WI38 (cell line): Measurements from ENCODE around the gene ZFYVE21.

Experiments
- H3K4me3 ChIP-seq: 2 replicates; pipeline ENCODE4 v1.5.1; 2011; ENCODE audit warnings: low read depth, mild to moderate bottlenecking, control low read depth, low read length
- TF ChIP-seq, protein P1 (sequence below): IDR thresholded peaks from 2 replicates; pipeline ENCODE4 v1.5.1; 2012; ENCODE audit warnings: low read depth, mild to moderate bottlenecking, control low read depth, low read length

The ZFYVE21 gene

DNA sequence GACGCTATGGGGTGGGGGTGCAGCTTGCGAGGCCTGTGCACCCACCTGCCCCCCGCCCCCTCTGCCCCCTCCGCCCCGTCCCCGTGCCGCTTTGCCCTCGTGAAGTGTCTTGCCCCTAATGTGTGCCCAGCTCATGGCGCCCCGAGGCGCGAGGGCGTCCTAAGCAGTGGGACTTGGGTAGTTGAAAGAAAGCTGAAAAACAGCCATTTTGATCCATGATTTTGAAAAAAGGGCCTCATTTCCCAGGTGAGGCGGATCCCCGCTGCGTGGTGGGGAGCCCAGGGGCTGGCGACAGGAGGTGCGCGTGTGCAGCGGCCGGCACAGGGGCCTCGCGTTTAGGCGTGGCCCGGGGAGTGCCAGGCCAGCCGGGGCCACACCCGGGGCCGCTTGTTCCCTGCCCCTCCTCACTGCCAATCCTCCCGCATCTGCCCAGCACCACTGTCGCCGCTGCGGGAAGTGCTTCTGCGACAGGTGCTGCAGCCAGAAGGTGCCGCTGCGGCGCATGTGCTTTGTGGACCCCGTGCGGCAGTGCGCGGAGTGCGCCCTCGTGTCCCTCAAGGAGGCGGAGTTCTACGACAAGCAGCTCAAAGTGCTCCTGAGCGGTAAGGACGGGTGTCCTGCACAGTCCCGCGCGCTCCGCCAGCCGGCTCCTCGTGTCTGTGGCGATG lies 11.8 kb downstream of the ZFYVE21 start:
- H3K4me3 ChIP-seq = no peak overlapping the region
- TF ChIP-seq, protein P1, sequence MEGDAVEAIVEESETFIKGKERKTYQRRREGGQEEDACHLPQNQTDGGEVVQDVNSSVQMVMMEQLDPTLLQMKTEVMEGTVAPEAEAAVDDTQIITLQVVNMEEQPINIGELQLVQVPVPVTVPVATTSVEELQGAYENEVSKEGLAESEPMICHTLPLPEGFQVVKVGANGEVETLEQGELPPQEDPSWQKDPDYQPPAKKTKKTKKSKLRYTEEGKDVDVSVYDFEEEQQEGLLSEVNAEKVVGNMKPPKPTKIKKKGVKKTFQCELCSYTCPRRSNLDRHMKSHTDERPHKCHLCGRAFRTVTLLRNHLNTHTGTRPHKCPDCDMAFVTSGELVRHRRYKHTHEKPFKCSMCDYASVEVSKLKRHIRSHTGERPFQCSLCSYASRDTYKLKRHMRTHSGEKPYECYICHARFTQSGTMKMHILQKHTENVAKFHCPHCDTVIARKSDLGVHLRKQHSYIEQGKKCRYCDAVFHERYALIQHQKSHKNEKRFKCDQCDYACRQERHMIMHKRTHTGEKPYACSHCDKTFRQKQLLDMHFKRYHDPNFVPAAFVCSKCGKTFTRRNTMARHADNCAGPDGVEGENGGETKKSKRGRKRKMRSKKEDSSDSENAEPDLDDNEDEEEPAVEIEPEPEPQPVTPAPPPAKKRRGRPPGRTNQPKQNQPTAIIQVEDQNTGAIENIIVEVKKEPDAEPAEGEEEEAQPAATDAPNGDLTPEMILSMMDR = no peak

DNA sequence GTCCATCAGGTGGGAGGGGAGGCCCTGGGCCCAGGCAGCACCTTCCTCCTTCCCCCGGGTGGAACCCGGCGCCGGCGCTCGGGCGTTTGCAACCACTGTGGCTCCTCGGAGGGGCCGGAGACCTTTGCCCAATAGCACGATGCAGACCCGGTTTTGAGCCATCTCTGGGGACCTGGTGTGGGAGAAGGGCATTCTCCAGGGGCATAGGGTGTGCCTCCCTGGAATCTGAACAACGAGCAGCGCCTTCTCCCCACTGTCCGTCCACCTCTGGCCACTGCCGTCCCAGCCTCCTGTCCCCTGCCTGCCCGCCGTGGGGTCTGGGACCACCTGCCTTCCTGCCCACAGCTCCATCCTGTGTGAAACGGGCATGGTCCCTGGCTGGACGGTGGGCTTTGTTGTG lies 12.5 kb downstream of the ZFYVE21 start:
- TF ChIP-seq, protein P1 = no peak
- H3K4me3 ChIP-seq = no peak overlapping the region

DNA sequence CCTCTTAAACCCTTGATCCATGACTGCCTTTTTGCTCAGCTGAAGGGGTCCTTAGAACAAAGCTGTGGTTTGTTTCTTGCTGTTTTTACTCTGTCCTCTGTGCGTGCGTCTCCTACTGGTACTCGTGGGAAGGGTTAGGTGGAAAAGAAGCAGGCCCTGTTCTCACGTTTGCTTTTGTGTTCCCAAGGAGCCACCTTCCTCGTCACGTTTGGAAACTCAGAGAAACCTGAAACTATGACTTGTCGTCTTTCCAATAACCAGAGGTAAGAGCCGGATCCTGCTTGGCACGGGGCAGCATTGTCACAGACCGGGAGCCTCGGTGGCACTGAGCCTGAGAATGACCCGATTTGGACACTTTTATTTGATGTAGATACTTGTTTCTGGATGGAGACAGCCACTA lies 13.1 kb downstream of the ZFYVE21 start:
- TF ChIP-seq, protein P1 = no peak
- H3K4me3 ChIP-seq = no peak overlapping the region

DNA sequence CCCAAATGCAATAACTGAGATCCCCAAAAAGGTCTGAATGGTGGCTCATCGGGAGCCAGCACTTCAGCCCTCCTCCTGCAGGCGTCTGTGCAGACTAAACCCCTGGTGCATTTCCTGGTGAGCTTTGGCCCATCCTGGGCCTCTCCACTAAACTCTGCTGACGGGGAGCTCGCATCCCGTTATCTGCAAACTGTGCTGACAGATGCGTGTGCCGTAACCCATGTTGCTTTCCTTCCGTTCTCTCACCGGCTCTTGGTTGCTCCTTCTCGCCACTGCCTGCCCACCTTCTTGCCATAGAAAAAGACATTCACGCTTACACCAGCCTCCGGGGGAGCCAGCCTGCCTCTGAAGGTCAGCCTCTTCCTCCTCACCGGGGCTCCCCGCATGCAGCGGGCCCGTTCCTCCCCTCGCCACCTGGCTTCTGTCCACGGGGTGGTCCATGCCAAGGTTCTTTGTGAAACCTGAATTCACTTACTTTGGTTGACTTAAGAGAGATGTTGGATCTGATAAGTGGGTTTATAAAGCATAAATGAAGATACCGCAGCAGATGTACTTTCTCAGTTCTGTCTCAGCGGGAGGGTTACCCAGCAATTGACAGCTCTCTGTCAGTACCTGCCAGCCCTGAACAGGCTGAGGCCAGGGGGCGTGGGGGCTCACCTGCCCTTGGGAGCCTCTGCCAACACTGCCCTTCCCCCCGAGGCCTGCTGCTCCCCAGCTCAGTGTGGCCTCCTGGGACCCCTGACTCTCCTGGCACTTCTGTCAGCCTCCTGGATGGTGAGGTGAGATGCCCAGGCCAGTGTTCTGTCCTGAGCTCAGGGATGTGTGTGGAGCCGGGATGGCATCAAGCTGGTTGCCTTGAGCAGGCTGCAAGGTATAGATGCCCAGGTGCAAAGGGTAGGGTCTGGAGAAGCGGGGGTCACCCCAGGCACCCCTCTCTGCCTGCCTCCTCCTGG lies 14.2 kb downstream of the ZFYVE21 start:
- no peak overlapping the region for H3K4me3 ChIP-seq
- TF ChIP-seq, protein P1 = no peak

DNA sequence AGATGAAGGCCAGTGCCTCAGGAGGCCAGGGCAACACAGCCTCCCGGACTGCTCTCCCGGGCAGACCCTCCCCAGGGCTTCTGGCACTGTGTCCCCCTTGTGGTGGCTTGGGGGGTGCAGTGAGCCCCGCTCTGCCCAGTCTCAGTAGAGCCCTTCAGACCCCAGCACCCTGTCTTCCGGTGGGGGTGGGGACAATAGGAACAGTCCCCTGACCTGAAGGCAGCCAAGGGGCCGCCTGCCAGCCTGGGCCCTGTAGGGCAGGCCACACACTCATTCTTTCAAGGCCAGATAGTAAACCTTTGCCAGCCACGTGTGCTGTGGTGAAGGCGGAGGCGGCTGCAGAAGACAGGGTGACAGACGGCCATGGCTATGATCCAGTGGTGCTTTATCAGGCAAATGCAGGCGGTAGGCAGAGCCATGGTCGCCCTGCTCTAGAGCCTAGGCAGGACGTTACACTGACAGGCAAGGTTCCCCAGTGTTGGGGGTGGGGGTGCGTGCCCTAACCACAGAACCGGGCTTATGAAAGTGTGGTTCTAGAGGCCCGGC lies 15.0 kb downstream of the ZFYVE21 start:
- H3K4me3 ChIP-seq = no peak overlapping the region
- TF ChIP-seq, protein P1 = no peak

DNA sequence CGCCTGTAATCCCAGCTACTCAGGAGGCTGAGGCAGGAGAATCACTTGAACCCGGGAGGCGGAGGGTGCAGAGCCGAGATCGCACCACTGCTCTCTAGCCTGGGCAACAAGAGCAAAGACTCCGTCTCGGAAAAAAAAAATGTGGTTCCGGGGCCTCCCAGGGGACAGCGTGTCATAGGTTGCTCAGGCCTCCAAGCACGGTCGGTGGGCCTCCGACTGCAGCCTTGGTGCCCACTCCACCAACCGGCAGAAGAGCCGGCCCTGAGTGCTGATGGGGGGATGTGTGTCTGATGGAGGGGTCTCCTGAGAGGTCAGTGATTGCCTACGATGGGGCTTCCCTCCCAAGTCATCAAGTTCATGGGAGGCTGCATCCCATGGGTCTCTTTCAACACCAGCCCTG lies 15.9 kb downstream of the ZFYVE21 start:
- TF ChIP-seq, protein P1 = no peak
- H3K4me3 ChIP-seq = no peak overlapping the region
